GM18519 (cell line): ENCODE data around the gene LTC4S.

ENCODE experiments used
- ATAC-seq: cut with Tn5 transposase; IDR thresholded peaks from one replicate; pipeline ENCODE4 v1.9.1; 2021; ENCODE audit warnings: mild to moderate bottlenecking, moderate library complexity; ENCODE audit not compliant: unreplicated experiment, low FRiP score

Gene LTC4S

DNA sequence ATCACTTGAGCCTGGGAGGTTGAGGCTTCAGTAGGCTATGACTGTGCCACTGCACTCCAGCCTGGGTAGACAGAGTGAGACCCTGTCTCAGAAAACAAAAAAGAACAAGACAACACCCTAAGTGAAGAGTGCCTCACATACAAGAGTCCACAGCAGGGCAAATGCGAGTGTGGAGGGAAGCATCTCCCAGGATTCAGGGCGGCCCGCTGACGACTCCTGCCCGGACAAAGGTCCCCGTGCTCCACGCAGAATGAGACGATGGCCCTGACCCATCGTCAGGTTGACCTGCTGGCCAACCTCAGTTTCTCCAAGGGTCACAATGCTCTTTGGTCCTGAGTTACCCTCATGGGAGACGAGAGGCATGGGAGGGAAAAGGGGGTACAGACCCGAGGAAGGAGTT, 46.5 kb downstream of the LTC4S start:
- ATAC-seq: no peak

DNA sequence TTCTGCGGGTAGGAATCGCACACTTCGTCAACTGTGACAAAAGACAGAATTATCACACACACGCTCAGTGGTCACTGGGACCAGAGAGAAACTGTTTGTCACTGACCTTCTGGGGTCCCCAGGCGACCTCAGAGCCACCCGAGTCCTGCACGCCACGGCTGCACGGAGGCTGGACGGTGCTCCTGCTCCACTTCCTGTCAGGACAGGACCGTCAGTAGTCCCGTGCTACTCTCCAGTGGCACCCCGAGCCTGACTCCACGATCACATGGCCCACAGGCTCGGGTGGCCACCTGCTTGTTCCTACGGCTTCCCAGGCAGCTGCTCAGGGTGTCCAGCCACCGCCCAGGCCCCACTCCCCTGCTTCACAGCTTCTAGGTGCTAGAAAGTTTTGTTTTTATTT, 47.0 kb downstream of the LTC4S start:
- no peak for ATAC-seq

DNA sequence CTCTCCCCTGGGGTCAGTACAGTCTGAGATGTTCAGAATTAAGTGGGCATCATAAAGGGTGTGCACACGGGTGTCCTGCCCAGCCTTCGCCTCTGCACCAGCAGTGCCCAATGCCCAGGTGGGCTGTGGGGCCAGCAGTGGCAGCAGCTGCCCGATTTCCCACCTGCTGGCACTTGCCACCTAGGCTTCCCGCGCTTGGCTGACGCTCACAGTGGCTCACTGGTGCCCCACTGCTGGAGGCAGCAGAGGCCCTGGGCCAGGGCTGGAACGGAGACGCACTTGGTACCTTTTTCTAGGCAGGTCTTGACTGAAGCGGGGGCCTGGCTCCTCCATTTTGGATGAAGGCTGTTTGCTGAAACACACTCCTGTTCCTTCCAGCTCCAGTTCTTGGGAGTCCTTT, 47.8 kb downstream of the LTC4S start:
- ATAC-seq: no peak
